MG63 (cell line): Measurements from ENCODE around the gene XDH. TPM values are rescaled to one million over a fixed set of nuclear protein-coding genes. Genes with fewer than 3 reads are reported as not detected.
A peak's percentile ranks its signal among the peaks of the same experiment; 100 is the strongest.

ENCODE experiments used
- DNase-seq: peaks from one replicate; pipeline ENCODE4 v3.0.0-alpha.2; 2020
- H3K27me3 ChIP-seq: fragments of 250-450 bp; sonication (Bioruptor Pico); 2 replicates; pipeline ENCODE4 v1.5.1; 2020; ENCODE audit warnings: mild to moderate bottlenecking, moderate library complexity
- H3K36me3 ChIP-seq: fragments of 250-450 bp; sonication (Bioruptor Pico); 2 replicates; pipeline ENCODE4 v1.5.1; 2020; ENCODE audit warnings: mild to moderate bottlenecking, moderate library complexity
- H3K4me3 ChIP-seq: fragments of 250-450 bp; sonication (Bioruptor Pico); 2 replicates; pipeline ENCODE4 v1.5.1; 2020; ENCODE audit warnings: mild to moderate bottlenecking, moderate library complexity
- H3K9me3 ChIP-seq: fragments of 250-450 bp; sonication (Bioruptor Pico); 2 replicates; pipeline ENCODE4 v1.5.1; 2020; ENCODE audit warnings: mild to moderate bottlenecking, moderate library complexity
- total RNA-seq: library from RNA; depleted of rRNA; stranded (reverse); fragments of >200 nt; shearing (Covaris generic); gene quantifications from 2 replicates; pipeline ENCODE4 v1.2.3, GENCODE V29; 2014; ENCODE audit warnings: low replicate concordance

The XDH gene
- total RNA-seq, 1 experiment from 2014 or later, result not detected

- Histone ChIP-seq H3K36me3 (no peaks in the 10 kb centered on the region), H3K27me3 (no peaks in the 10 kb centered on the region), H3K9me3 (no peaks in the 10 kb centered on the region), H3K4me3 (no peak overlapping the region)
- DNase-seq, result peak; percentile 47
Measured at GRCh38 chr2:31382452-31383120, 32.0 kb downstream of the XDH start.

- no peaks in the 10 kb centered on the region for H3K36me3 ChIP-seq
- no peaks in the 10 kb centered on the region for H3K27me3 ChIP-seq
- no peak for DNase-seq
- no peak overlapping the region for H3K4me3 ChIP-seq
- no peaks in the 10 kb centered on the region for H3K9me3 ChIP-seq
Measured at GRCh38 chr2:31381601-31382000, 32.9 kb downstream of the XDH start.

DNA sequence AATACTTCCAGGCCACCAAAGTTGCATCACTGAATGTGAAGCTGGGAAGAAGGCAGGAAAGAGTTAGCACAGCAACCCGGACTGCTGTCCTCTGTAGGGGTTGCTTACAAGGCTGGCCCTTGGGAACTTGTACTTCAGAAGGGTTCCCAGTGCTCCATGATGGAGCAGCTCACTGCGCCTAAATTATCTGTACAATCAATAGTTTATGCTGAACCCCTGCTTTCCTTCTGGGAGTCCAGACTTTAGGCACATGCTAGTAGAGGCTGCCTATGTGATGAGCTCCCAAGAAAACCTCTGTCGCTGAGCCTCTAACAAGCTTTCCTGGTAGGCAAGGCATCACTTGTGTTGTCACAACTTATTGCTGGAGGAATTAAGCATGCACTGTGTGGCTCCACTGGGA lies 34.3 kb downstream of the XDH start:
- H3K27me3 ChIP-seq, result no peaks in the 10 kb centered on the region

DNA sequence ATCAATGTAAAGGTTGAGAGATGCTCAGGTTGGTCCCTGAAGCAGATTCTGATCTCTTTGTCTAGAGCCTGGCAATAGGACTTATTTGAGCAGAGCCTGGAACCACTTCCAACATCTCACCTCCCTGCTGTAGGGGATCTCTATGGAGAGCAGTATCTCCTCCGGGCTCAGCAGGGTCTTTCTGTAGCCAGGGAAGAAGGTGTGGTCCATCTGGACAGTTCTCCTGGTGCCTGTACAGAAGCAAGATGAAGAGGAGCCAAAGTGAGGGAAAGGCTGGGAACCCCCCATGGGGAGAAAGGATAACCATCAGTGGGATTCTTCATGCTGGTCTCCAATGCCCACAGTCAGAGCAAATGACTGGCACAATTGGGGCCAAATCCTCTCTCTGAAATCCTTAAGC lies 34.8 kb downstream of the XDH start:
- Histone ChIP-seq H3K4me3 (no peak overlapping the region), H3K36me3 (no peaks in the 10 kb centered on the region), H3K27me3 (no peaks in the 10 kb centered on the region), H3K9me3 (no peaks in the 10 kb centered on the region)
- DNase-seq, result no peak

More for the DNA sequence above, 34.3 kb downstream of the XDH start:
- DNase-seq, result no peak
- no peak overlapping the region for H3K4me3 ChIP-seq
- H3K36me3 ChIP-seq, result no peaks in the 10 kb centered on the region
- no peaks in the 10 kb centered on the region for H3K9me3 ChIP-seq

DNA sequence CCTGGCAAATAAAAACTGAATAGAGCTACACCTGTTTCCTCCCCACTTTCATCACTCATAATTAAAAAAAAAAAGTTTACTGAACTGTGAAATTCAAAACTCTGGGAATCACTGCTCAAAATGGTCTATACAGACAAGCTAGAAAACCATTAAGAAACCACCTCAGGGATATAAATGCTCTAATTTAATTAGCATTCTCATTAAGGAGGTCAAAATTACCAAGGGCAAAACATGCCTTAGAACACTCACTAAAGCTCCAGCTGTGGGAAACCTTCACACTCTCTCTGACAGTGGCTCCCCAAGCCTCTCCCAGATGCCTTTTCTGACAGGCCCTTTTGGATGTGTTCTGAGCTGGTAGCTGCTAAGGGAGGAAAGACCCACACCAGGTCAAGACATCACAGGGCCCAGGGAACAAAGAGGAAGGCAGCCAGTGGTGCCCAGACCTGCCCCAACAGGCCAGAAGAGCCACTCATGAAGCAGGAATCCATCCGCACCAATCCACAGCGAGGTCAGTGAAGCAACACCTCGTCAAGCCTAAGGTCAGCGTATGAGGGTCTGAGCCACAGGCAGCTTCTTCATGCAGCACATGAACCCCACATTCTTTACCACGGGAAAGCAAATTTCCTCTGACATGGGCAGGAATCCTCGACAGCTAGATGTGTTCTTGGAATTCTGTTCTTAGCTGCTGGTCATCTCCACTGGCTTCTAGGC lies 35.6 kb downstream of the XDH start:
- Histone ChIP-seq H3K36me3 (no peaks in the 10 kb centered on the region), H3K4me3 (no peak overlapping the region), H3K9me3 (no peaks in the 10 kb centered on the region), H3K27me3 (no peaks in the 10 kb centered on the region)
- no peak for DNase-seq

- H3K36me3 ChIP-seq, result no peaks in the 10 kb centered on the region
- H3K27me3 ChIP-seq, result no peaks in the 10 kb centered on the region
- no peak for DNase-seq
- no peaks in the 10 kb centered on the region for H3K9me3 ChIP-seq
- H3K4me3 ChIP-seq, result no peak overlapping the region
Measured at GRCh38 chr2:31378389-31378788, 36.2 kb downstream of the XDH start.

DNA sequence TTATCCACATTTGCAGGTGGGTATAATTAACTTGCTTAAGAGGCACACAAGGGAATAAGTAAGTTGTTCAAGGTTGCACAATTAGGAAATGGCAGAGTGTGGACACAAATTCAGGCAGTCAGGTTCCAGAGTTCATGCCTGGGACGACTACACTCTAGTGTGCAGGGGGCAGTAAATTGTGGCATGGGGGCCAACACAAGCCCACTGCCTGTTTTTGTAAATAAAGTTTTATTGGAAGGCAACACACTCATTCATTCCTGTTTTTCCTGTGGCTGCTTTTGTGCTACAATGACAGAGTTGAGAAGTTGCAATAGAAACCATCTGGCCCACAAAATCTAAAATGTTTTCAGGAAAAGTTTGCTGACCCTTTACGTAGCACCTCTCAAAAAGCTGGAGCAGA lies 41.4 kb downstream of the XDH start:
- H3K4me3 ChIP-seq, result no peak overlapping the region
- H3K9me3 ChIP-seq, result no peaks in the 10 kb centered on the region
- H3K36me3 ChIP-seq, result no peaks in the 10 kb centered on the region
- DNase-seq, result no peak
- H3K27me3 ChIP-seq, result no peaks in the 10 kb centered on the region

DNA sequence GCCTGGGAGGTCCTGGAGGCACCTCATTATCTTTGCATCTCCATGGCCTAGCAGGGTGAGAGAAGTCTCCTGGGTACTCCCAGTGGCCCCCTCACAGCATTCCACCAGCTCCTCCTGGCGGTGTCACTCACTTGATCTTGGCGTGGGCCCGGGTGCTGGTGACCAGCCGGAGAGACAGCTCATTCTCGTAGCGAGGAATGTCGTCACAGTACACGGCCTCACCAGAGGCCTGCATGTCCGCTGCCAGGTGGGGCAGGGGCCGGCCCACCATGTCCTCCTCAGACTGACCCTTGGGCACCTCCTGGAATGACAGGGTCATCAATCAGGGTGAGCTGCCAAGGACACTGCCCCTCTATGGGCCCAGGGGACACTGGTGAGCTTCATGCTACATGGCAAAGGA lies 42.4 kb downstream of the XDH start:
- no peak for DNase-seq
- Histone ChIP-seq H3K36me3 (no peaks in the 10 kb centered on the region), H3K27me3 (no peaks in the 10 kb centered on the region), H3K4me3 (no peak overlapping the region), H3K9me3 (no peaks in the 10 kb centered on the region)

GRCh38 chr2:31371691-31372090 lies 42.9 kb downstream of the XDH start:
- H3K27me3 ChIP-seq, result no peaks in the 10 kb centered on the region
- no peak for DNase-seq
- no peak overlapping the region for H3K4me3 ChIP-seq
- no peaks in the 10 kb centered on the region for H3K36me3 ChIP-seq
- no peaks in the 10 kb centered on the region for H3K9me3 ChIP-seq

DNA sequence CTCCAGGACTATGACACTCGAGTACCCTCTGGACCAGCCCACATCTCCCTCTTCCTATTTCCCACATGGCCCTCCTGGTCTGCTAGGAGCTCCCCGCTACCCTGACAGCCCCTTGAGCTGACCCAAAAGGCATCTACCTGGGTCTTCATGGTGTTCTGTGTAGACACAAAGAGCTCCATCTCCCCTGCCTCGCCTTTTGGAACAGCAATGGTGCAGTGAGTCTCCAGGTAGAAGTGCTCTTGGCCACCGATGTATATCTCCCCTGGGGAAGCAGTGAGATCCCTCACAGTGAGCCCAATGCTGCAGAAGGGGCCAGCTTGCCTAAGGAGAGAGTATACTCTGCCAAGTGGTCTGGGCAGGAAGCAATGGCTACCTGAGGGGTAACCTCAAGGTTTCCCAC lies 47.8 kb downstream of the XDH start:
- H3K9me3 ChIP-seq, result no peaks in the 10 kb centered on the region

GRCh38 chr2:31365834-31366505 lies 48.6 kb downstream of the XDH start:
- Histone ChIP-seq H3K27me3 (no peaks in the 10 kb centered on the region), H3K9me3 (no peaks in the 10 kb centered on the region), H3K36me3 (no peaks in the 10 kb centered on the region), H3K4me3 (no peak overlapping the region)
- DNase-seq, result no peak

More for the DNA sequence above, 47.8 kb downstream of the XDH start:
- no peak for DNase-seq
- H3K27me3 ChIP-seq, result no peaks in the 10 kb centered on the region
- H3K36me3 ChIP-seq, result no peaks in the 10 kb centered on the region
- no peak overlapping the region for H3K4me3 ChIP-seq

GRCh38 chr2:31365348-31365747 lies 49.2 kb downstream of the XDH start:
- no peak overlapping the region for H3K4me3 ChIP-seq
- no peaks in the 10 kb centered on the region for H3K9me3 ChIP-seq
- no peak for DNase-seq
- H3K36me3 ChIP-seq, result no peaks in the 10 kb centered on the region
- no peaks in the 10 kb centered on the region for H3K27me3 ChIP-seq

DNA sequence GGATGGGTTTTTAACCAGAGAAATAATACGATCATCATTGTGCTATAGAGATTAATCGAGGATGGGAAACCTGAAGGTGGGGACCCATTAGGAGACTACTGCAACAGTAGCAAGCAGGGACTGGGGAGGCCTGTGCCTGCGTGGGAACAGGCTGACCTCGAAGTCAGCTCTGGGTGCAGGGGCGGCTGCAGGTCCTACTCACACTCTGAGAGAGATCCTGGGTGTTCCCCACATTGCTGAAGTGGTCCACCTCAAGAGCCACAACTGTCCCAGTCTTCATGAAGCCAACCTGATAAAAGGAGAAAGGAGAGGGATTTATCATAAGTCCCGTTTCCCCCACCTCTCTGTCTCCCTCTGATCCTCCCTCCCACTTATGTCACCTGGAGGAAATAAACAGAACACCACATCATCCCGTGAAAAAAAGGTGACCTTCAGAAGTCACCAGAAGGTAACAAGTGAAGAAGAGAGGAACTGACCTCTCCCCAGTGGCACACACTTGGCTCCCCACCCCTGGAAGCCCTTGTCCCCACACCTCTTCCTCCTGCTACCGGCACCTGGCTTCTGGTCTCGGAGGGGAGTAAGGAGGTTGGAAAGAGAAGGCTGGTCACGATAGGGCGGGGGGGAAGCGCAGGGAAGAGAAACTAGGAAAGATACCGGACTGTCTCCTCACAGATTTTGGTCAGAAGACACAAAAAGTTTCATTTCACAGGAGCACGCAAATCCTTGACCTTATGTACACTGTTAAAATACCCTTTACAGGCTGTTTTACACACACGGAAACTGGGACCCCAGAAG lies 50.4 kb downstream of the XDH start:
- DNase-seq, result no peak
- Histone ChIP-seq H3K9me3 (no peaks in the 10 kb centered on the region), H3K36me3 (no peaks in the 10 kb centered on the region), H3K27me3 (no peaks in the 10 kb centered on the region), H3K4me3 (no peak overlapping the region)

DNA sequence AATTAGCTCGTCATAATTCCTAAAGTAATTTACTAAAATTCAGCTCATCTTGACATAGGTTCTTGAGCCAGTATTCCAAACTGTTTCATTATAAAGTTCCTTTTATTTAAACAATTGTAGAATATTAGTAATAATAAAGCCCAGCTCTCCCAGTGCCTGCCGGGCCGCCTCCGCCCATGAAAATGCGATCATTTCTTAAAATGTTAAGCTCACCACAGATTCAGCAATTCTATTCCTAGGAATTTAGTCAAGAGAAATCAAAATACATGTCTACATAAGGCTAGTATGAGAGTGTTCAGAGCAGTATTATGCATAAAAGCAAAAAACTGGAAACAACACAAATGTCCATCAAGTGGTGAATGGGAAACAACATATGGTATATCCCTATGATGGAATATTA lies 52.0 kb downstream of the XDH start:
- DNase-seq, result no peak
- Histone ChIP-seq H3K36me3 (no peaks in the 10 kb centered on the region), H3K27me3 (no peaks in the 10 kb centered on the region), H3K9me3 (no peaks in the 10 kb centered on the region), H3K4me3 (no peak overlapping the region)

- Histone ChIP-seq H3K27me3 (no peaks in the 10 kb centered on the region), H3K36me3 (no peaks in the 10 kb centered on the region), H3K4me3 (no peak overlapping the region), H3K9me3 (no peaks in the 10 kb centered on the region)
- no peak for DNase-seq
Measured at GRCh38 chr2:31359229-31359628, 55.3 kb downstream of the XDH start.

DNA sequence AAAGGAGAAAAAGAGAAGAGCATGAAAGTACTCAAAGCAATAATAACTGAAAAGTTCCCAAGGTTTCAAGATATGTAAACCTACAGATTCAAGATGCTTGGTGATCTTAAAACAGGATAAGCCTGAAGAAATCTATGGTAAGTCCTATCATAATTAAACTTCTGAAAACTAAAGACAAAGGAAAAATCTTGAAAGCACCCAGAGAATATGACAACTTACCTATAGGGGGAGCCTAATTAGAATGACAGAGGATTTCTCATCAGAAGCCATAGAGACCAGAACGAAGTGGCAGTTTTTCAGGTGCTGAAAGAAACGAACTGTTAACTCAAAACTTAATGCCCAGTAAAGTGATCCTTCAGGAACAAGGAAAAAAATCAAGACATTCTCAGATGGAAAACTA lies 59.7 kb downstream of the XDH start:
- DNase-seq, result no peak
- Histone ChIP-seq H3K36me3 (no peaks in the 10 kb centered on the region), H3K27me3 (no peaks in the 10 kb centered on the region), H3K4me3 (no peak overlapping the region), H3K9me3 (no peaks in the 10 kb centered on the region)

DNA sequence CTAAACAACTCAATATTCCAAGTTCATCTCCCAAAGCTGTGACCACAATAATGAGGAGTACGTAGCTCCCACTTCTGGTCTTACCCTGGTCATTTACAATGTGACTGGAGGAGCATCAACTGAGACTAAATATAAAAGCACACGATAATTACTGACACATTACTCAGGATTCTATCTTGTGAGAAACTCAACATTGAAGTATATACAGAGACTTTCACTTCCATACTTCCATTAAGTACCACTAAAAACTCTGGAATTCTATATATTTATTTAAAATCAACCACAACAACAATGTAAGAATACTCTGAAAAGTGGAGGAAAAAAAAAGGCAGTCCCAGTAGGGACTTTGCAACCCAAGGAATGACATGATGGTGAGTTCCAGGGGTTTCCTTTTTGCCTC lies 61.4 kb downstream of the XDH start:
- Histone ChIP-seq H3K4me3 (no peak overlapping the region), H3K9me3 (no peaks in the 10 kb centered on the region), H3K27me3 (no peaks in the 10 kb centered on the region), H3K36me3 (no peaks in the 10 kb centered on the region)
- DNase-seq, result no peak
